Measurements from ENCODE around the gene PIGW. TPM values are rescaled to one million over a fixed set of nuclear protein-coding genes. Genes with fewer than 3 reads are reported as not detected.

PIGW gene
- total RNA-seq, 1 donor from 2014 or later: 7.0 TPM

DNA sequence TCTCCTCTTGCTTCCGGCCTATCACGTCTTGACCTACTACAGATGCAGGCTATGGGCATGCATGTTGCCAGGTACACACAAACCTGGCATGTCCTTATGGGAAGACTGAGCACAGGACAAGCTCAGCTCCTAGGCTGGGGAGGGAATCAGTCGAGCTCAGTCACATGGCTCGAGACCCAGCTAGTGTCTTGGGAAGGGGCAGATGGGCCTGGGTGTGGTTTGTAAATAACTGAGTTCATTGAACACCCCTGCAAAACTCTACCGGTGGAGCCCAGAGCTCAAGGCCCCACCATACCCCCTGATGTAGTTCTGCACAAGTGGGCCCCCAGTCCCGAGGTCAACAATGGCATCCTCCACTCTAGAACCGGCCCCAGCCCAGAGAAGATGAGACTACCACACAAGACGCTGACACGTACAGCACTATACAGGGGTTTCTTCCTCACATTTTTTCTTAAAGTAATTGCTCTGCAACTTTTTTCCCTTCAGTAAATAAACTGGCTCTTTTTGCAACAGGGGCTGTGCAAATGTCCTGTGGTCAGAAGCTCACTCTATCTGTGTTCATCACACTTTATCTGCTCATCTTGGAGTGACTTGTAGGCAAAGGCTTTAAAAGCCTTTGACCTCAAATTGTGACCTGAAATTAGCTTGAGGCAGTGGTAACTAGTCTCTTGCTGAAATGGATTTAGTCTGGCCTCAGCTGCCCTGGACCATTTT, 25.4 kb upstream of the PIGW start:
- no peak for DNase-seq

GRCh38 chr17:36510636-36511035, 24.2 kb upstream of the PIGW start:
- DNase-seq: no peak

DNA sequence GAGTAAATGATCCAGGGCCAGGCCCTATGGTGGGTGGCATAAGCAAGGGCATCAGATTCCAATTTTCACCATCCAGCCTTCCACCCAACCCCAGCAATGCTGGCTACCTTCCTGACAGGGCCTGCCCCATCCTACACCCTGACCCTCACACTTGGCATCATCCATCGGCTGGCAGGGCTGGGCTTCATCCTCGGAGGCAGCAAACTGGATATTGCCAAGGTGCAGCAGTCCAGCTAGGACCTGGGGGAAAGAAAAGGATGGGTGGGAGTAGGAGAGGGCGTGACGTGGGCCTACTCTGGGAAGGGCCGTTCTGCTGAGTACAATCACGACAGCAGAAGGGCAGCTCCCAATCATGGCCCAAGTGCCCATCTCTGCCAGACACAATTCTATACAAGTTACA, 23.6 kb upstream of the PIGW start:
- DNase-seq: no peak

DNA sequence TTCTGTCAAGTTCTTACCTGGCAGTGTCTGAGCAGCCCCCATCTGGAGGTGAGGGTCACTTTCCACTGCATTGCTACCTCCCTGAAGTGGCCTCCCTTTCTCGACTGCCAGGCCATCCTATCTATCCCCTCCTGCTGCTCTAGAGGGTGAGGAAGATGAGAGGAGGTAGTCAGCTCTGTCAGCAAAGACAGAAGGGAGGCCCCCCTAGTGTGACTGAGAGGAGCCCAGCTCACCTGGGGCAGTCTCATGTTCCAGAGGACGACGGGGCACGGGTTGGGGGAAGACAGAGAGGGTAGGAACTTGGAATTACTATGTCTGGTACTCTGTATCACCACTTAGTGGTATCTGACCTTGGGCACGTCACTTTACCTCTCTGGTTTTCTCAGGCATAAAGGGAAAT, 22.1 kb upstream of the PIGW start:
- no peak for DNase-seq

DNA sequence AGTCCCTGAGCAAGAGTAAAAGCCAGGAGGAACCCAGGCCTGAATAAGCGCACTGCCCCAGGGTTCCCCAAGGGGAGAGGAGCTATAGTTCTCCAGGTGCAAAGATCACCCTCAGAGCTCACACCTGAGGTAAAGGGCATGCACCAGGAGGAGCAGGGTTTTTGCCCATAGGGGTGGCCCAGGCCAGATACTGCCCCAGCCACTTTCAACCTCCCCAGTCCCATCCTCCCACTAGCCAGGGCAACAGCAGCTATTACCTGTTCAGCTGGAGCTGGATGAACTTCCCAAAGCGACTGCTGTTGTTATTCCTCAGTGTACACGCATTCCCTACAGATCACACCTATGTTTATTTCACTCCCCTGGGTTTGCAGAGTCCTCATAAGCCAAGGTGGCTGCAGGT, 19.9 kb upstream of the PIGW start:
- no peak for DNase-seq

DNA sequence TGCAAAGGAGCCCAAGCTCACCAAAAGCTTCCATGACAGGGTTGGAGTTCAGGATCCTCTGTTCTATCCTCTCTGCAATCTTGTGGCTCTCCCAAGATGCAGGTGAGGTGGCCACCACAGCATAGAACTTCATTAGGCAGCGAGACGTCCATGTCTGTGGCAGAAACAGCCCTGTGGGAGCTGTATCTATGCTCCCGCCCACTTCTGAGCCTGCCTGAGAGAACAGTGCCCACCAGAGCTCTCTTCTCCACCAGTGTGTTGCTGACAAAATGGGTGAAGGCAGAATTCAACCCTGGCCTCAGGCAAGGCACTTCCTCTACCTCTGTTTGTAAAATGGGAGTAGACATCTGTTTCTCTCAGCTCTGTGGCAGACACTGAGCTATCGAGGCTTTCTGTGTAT, 18.9 kb upstream of the PIGW start:
- DNase-seq: no peak

GRCh38 chr17:36523113-36523512, 11.7 kb upstream of the PIGW start:
- DNase-seq: no peak

DNA sequence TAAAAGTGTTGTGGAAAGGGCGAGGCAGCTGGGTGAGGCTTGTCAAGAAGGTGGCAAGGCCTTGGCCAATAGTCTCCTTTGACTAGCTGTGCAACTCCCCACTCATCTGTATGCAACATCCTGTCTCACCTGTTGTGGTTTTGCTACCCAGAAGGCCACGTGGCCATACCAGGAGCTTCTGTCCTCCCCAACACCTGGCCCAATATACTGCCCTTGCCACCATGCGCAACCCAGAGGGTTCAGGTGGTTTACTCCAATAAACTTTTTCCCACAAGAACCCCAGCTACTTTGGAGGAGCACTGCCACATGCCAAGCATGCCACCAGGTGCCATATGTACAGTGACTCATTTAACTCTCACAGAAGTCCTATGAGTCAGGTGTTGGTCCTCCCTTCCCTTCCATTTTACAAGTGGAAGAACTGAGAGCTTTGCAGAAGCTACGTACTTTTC, 10.3 kb upstream of the PIGW start:
- DNase-seq: no peak

DNA sequence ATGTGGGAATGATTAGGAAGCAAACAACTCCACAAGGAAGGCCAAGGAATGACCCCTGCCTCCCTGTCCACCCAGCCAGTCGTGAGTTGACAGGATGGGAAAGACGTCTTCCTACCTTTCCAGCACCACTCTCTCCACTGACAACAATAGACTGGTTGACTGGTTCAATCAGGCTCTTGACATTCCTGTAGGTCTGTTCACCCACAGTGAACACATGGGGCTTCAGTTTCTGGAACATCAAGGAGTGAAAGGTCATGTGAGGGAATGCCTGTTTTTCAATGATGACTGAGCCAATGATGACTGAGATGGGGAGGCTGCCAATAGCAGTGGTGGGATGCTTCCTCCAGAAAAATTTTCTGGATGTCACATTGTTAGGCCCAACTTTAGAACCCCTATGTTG, 9.7 kb upstream of the PIGW start:
- no peak for DNase-seq

DNA sequence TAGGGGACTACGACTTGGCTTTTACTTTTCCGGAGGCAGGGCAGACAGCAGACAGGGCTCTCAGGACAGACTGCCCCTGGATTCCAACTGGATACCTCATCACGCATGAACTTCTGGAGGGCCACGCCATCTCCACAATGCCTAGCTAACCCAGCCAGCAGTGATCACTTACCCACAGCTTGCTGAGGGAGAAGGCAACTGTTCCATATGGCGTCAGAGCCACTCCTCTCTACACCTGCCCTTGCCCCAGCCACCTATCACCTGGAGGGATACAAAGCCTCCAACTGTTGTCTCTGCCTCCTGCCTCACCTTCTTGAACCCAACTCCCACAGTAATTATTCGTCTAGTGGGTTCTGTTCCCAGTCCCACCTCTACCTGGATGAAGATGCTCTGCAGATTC, 8.9 kb upstream of the PIGW start:
- DNase-seq: no peak

GRCh38 chr17:36527621-36528250, 7.1 kb upstream of the PIGW start:
- no peak for DNase-seq

GRCh38 chr17:36529121-36529520, 5.7 kb upstream of the PIGW start:
- no peak for DNase-seq

GRCh38 chr17:36532435-36532975, 2.3 kb upstream of the PIGW start:
- DNase-seq: no peak

DNA sequence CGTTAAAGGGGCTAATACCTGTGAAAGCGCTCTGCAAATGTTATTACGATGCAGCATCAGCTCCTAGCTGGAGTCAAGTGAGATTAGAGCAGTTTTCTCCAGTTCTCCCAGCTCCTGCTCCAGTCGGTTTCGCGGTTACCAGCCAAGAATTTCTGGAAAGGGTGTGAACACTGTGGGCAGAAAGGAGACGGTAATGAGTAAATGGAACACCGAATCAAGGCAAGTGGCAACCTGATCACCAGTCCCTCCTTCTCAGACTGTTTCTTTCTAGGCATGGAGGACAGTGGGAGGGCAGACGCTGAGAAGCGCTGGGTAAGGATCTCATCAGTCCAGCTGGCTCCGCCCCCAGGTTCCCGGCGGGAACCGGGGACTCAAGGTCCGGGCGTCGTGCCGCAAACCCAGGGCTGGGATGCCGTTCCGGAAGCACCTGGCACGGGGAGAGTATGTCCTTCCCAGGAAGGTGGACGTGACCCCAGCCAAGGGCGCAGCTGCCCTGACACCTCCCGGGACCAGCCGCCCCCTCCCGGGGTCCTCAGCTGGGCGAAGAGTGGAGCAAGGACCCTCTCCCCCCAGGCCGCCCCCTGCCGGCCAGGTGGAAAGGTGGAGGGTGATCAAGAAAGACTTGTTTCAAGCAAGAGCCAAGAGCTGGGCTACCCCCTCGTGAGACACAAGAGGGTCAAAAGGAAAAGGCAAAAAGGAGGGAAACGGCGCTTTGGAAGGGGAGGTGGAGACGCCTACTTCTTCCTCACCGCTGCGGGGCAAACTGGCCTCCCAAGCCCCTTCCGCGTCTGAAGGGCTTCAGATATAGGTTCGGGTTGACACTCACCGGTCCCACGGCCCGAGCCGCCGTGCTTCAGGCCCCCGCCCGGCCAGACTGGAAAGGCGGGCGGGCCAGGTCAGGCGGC, 600 bp upstream of the PIGW start:
- peak; percentile 30 for DNase-seq

- no peak for DNase-seq
Measured at GRCh38 chr17:36535669-36536081, 888 bp downstream of the PIGW start.

GRCh38 chr17:36540696-36541095, 5.9 kb downstream of the PIGW start:
- no peak for DNase-seq

DNA sequence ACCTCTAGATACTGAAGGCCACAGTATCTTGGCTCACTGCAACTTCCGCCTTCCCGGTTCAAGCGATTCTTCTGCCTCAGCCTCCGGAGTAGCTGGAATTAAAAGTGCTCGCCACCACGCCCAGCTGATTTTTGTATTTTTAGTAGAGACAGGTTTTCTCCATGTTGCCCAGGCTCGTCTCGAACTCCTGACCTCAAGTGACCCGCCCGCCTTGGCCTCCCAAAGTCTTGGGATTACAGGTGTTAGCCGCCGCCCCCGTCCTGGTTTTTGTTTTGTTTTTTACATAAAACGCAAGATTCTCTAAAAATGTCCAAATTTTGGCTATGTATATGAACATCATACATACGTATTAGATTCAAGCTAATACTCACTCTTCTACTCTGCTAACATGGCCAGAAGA, 8.0 kb downstream of the PIGW start:
- no peak for DNase-seq

DNA sequence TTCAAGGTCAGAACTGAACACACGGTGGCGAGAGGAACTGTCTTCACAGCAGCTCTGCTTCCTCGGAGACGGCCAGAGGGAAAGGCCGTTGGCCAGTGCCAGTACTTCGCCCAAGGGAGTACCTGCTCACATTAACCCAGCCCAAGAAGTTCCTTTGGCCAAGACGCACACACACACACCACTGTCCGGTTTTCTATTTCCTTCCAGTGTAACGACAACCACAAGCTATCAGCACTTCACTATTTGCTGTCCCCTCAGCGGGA, 9.2 kb downstream of the PIGW start:
- peak; percentile 33 for DNase-seq

DNA sequence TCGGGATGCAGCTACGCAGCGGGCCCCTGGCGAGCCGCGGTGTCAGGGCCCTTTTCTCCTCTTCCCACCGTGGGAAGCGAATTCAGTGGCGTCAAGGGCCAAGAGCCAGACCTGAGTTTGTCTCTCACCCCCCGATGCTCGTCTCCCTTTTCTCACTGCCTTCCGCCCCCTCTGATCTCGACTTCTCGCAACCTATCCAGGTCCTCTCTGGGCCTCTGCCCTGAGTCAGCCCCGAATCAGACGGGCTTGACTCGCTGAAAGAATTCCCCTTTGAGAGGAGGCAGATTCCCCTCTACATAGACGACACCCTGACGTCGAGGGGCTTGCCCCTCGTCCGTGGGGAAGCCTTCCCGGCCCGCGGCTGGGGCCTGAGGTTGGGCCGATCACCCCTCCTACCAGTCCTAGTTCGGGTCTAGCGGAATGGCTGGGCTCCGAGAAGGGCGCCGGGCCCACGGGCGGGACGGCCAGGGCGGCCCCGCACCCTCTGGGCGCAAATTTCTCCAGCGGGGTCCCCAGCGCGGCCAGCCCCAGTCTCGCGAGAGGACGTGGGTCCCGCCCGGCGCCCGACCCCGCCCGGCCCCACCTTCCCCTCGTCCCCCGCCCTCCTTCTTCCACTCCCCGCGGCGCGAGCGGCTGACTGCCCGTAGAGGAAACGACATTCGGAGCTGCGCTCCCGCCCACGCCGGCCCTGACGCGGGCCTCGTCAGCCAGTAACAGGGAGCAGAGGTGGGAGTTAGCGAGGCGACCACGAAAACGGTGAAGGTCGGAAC, 9.7 kb downstream of the PIGW start, which contains the start of gene GGNBP2:
Gene GGNBP2 (plus strand): TSS at position 613 of the 770 bp plus-strand sequence. CDS start 806 bp downstream, outside the sequence.
- DNase-seq: peak; percentile 90

DNA sequence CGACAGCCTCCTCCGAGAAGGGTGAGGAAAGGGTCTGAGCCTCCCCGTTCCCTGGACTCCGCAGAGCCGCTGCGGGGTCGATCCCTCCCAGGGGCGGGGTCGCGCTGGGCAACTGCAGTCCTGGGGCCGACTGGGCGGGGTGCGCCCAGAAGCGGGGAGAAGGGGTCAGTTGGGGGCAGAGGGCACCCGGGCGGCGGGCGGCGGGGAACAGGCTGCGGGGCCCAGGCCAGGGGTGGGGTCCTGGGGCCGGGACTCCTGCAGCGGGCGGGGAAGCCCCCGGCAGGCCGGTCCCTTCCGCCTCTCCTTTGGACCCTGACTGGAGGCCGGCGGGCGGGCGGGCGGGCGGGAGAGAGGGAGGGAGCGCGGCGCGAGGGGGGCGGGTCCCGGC, 10.3 kb downstream of the PIGW start:
- DNase-seq: no peak

DNA sequence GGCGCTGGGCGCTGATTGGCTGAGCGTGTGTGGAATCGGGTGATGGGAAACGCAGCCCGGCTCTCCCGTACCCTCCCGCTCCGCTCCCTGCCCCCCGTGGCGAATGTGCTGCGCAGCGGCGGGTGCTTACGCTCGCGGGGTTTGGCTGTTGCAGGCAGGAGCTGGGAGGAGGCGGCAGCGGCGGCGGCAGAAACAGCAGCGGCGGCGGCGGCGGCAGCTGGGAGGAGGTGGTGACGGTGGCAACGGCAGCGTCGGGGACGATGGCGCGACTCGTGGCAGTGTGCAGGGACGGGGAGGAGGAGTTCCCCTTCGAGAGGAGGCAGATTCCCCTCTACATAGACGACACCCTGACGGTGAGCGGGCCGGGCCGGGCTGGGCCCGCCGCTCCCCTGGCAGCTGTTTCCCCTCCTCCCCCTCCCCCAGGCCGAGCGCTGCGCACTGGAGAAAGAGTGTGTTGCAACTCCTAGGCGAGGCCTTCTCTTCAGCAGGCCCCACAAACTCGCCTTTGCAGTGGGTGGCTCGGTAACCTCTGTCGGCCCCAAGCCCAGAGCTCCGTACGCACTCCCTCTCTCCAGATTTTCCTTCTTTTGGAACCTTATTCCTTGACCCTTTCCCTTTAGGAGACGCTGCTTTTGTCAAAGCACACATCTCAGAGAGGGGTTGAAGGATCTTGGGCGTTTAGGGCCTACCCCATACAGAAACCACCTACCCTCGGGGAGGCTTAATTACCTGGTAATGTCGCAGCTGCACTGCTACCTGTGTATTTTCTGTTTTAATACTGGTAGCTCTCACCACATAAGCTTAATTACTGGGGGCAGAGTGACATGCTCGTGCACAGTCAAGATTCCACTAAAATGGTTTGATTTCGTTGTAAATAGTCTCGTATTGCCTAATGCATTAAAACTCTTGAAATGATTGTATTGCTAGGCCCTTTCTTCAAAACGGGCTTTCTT, 11.0 kb downstream of the PIGW start:
- DNase-seq: peak; percentile 92

Data from occipital lobe (tissue), 2 donors.